Skin epidermis (tissue), 12 donors: ENCODE data around the gene PROK1.

Experiments
- H3K27ac ChIP-seq, 21 experiments: fragments of 200-600 bp; sonication (generic) in 11 of 21; one replicate each; pipeline ENCODE4 v1.5.0; 2020; ENCODE audit warnings: mild to moderate bottlenecking in 3 of 21, inconsistent platforms in 2 of 21, moderate library complexity in 2 of 21
- H3K4me3 ChIP-seq, 7 experiments: fragments of 200-600 bp; sonication (generic) in 2 of 7; one replicate each; pipeline ENCODE4 v1.5.0; 2020; ENCODE audit warnings: inconsistent platforms in 2 of 7, mild to moderate bottlenecking in 2 of 7, moderate library complexity in 1 of 7

Gene PROK1

GRCh38 chr1:110483308-110483685 lies 32.3 kb downstream of the PROK1 start:
- Histone ChIP-seq H3K27ac (no peak overlapping the region), H3K4me3 (no peak overlapping the region)

- Histone ChIP-seq H3K4me3 (no peak overlapping the region), H3K27ac (no peak overlapping the region)
These were observed 33.9 kb downstream of the PROK1 start for GRCh38 chr1:110484801-110485200.

- H3K27ac ChIP-seq: no peak overlapping the region
- H3K4me3 ChIP-seq: no peak overlapping the region
These were observed 34.8 kb downstream of the PROK1 start for GRCh38 chr1:110485725-110486124.

- H3K4me3 ChIP-seq: no peak overlapping the region
These were observed 36.8 kb downstream of the PROK1 start for GRCh38 chr1:110487726-110488125.

GRCh38 chr1:110488161-110488560 lies 37.2 kb downstream of the PROK1 start:
- Histone ChIP-seq H3K27ac (no peak overlapping the region), H3K4me3 (no peak overlapping the region)

More at GRCh38 chr1:110487726-110488125, 36.8 kb downstream of the PROK1 start:
- no peak overlapping the region for H3K27ac ChIP-seq

- H3K27ac ChIP-seq: no peak overlapping the region
- H3K4me3 ChIP-seq: no peak overlapping the region
These were observed 37.9 kb downstream of the PROK1 start for GRCh38 chr1:110488867-110489266.

- no peak overlapping the region for H3K27ac ChIP-seq
- no peak overlapping the region for H3K4me3 ChIP-seq
These were observed 38.5 kb downstream of the PROK1 start for GRCh38 chr1:110489406-110489805.

- H3K4me3 ChIP-seq: no peak overlapping the region
- H3K27ac ChIP-seq: no peak overlapping the region
These were observed 39.1 kb downstream of the PROK1 start for GRCh38 chr1:110489973-110490542.

GRCh38 chr1:110490791-110491451 lies 40.0 kb downstream of the PROK1 start:
- H3K27ac ChIP-seq: no peak overlapping the region
- H3K4me3 ChIP-seq: no peak overlapping the region

- H3K27ac ChIP-seq: no peak overlapping the region
- no peak overlapping the region for H3K4me3 ChIP-seq
These were observed 41.6 kb downstream of the PROK1 start for GRCh38 chr1:110492573-110492972.

- Histone ChIP-seq H3K27ac (no peak overlapping the region), H3K4me3 (no peak overlapping the region)
These were observed 42.2 kb downstream of the PROK1 start for GRCh38 chr1:110493059-110493699.

- H3K4me3 ChIP-seq: no peak overlapping the region
- H3K27ac ChIP-seq: no peak overlapping the region
These were observed 43.1 kb downstream of the PROK1 start for GRCh38 chr1:110494036-110494435.

- Histone ChIP-seq H3K27ac (no peak overlapping the region), H3K4me3 (no peak overlapping the region)
These were observed 43.8 kb downstream of the PROK1 start for GRCh38 chr1:110494522-110495406.

GRCh38 chr1:110495926-110496600 lies 45.1 kb downstream of the PROK1 start:
- Histone ChIP-seq H3K27ac (no peak overlapping the region), H3K4me3 (no peak overlapping the region)

- Histone ChIP-seq H3K27ac (no peak overlapping the region), H3K4me3 (no peak overlapping the region)
These were observed 47.3 kb downstream of the PROK1 start for GRCh38 chr1:110498270-110498669.

GRCh38 chr1:110501488-110502132 lies 50.7 kb downstream of the PROK1 start:
- no peak overlapping the region for H3K27ac ChIP-seq

GRCh38 chr1:110502402-110503151 lies 51.6 kb downstream of the PROK1 start:
- no peak overlapping the region for H3K4me3 ChIP-seq
- H3K27ac ChIP-seq: peak overlapping the region in 1 of 21 experiments; percentile 36

More at GRCh38 chr1:110501488-110502132, 50.7 kb downstream of the PROK1 start:
- H3K4me3 ChIP-seq: no peak overlapping the region

- Histone ChIP-seq H3K4me3 (no peak overlapping the region), H3K27ac (no peak overlapping the region)
These were observed 52.5 kb downstream of the PROK1 start for GRCh38 chr1:110503471-110503870.

- H3K27ac ChIP-seq: no peak overlapping the region
- H3K4me3 ChIP-seq: no peak overlapping the region
These were observed 53.3 kb downstream of the PROK1 start for GRCh38 chr1:110504226-110504625.
